Panc1 (cell line): ENCODE data around the gene OR4K15. TPM values are rescaled to one million over a fixed set of nuclear protein-coding genes. Genes with fewer than 3 reads are reported as not detected.

ENCODE experiments used
- ATAC-seq: fragments of 200-7000 bp; cut with Tn5 transposase; 2 replicates; pipeline ENCODE4 v1.9.1; 2020; ENCODE audit warnings: mild to moderate bottlenecking, moderate library complexity
- BruUV-seq: library from RNA; stranded (reverse); fragments of 400-500 nt; replicated peaks from 2 replicates; lab custom pipeline; 2021; lab: Mats Ljungman, UMichigan
- CTCF ChIA-PET: fragments of 300-600 bp; sonication (Branson Sonifier 250); formaldehyde crosslinking; loops from one replicate; lab custom pipeline; 2022; ENCODE audit warnings: antibody characterized with exemption; lab: Charles Lee
- POLR2A ChIA-PET: fragments of 300-600 bp; sonication (Branson Sonifier 250); formaldehyde crosslinking; loops from one replicate; lab custom pipeline; 2022; ENCODE audit warnings: antibody characterized with exemption; lab: Charles Lee
- DNase-seq: peaks from one replicate; pipeline ENCODE4 v3.0.0-alpha.2; 2010; ENCODE audit warnings: low read depth, low spot score
- H3K27ac ChIP-seq: 2 replicates; pipeline ENCODE4 v1.5.1; 2011; ENCODE audit warnings: mild to moderate bottlenecking, low read length, inconsistent platforms
- H3K27me3 ChIP-seq: fragments of 200-500 bp; sonication (Bioruptor generic); 2 replicates; pipeline ENCODE4 v1.6.0; 2014; ENCODE audit warnings: low read length, inconsistent platforms; ENCODE audit not compliant: control insufficient read depth, insufficient read depth
- H3K36me3 ChIP-seq: fragments of 200-500 bp; sonication (Bioruptor generic); 2 replicates; pipeline ENCODE4 v1.5.1; 2014; ENCODE audit warnings: inconsistent platforms, mild to moderate bottlenecking, low read length, moderate library complexity; ENCODE audit not compliant: control insufficient read depth, insufficient read depth
- H3K4me1 ChIP-seq: 2 replicates; pipeline ENCODE4 v1.5.1; 2011; ENCODE audit warnings: inconsistent platforms, mild to moderate bottlenecking, low read length, moderate library complexity; ENCODE audit not compliant: control insufficient read depth, insufficient read depth
- H3K4me3 ChIP-seq, 2 experiments: 2 replicates each; pipeline ENCODE4 v1.5.1; 2011 to 2012; ENCODE audit warnings: low read depth in 2 of 2, low read length in 2 of 2, mild to moderate bottlenecking in 2 of 2, inconsistent platforms in 1 of 2, moderate library complexity in 1 of 2
- H3K9me3 ChIP-seq: fragments of 200-500 bp; sonication (Bioruptor generic); 2 replicates; pipeline ENCODE4 v1.5.1; 2014; ENCODE audit warnings: low read depth, mild to moderate bottlenecking, inconsistent platforms, low read length, moderate library complexity; ENCODE audit not compliant: control insufficient read depth, insufficient read depth
- POLR2AphosphoS5 ChIP-seq: IDR thresholded peaks from 2 replicates; pipeline ENCODE4 v1.6.1; 2012; ENCODE audit warnings: mild to moderate bottlenecking, low read depth, low read length, moderate library complexity
- SIN3A ChIP-seq: IDR thresholded peaks from 2 replicates; pipeline ENCODE4 v1.6.1; 2012; ENCODE audit warnings: low read depth, mild to moderate bottlenecking, low read length, moderate library complexity, borderline replicate concordance; ENCODE audit not compliant: insufficient read depth
- TCF7L2 ChIP-seq: IDR thresholded peaks from 2 replicates; pipeline ENCODE4 v1.6.1; 2011; ENCODE audit warnings: mild to moderate bottlenecking, low read depth, low read length, inconsistent platforms
- in situ Hi-C: cut with HindIII; loops from 2 replicates; pipeline ENCODE4 v1.10.0; 2016; ENCODE audit warnings: low sequenced_read_pairs, low pct_unique_long_range_greater_than_20kb
- intact Hi-C: fragments of 100-400 bp; cut with micrococcal nuclease; formaldehyde crosslinking; loops from one replicate; pipeline ENCODE4 v1.10.0; 2022; ENCODE audit not compliant: unreplicated experiment
- total RNA-seq: library from RNA; stranded (reverse); gene quantifications from one replicate; pipeline ENCODE4 v1.2.1, GENCODE V29; 2021; ENCODE audit not compliant: unreplicated experiment
- TF ChIP-seq, protein P1 (sequence below): fragments of 450-650 bp; IDR thresholded peaks from 2 replicates; pipeline ENCODE4 v1.5.1; 2017; ENCODE audit warnings: mild to moderate bottlenecking
- TF ChIP-seq, protein P2 (sequence below), 2 experiments: IDR thresholded peaks; 2 replicates each; pipeline ENCODE4 v1.6.1; 2011 to 2012; ENCODE audit warnings: low read depth in 2 of 2, control low read depth in 1 of 2, low read length in 1 of 2, mild to moderate bottlenecking in 1 of 2, moderate library complexity in 1 of 2; ENCODE audit not compliant: insufficient read depth in 1 of 2

The OR4K15 gene
- total RNA-seq, 1 experiment from 2014 or later = not detected

DNA sequence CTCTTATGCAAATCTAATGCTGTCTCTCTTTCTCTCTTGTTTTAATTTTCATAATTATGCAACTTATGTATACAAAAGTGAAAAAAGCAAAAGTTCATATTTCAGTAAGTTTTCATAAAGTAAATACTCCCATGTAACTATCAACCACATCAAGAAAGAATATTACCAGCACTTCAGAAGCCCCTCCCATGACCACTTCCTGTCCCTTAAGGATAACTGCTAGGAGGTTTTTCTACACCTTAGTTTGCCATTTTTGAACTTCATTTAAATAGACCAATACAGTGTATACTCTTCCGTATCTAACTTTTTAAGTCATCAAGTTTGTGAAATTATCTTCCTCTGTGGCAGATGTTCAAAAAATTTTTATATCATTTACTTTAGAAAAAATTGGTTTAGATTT lies 547 bp upstream of the OR4K15 start:
- Histone ChIP-seq H3K36me3 (no peaks in the 10 kb centered on the region), H3K4me3 (no peak overlapping the region), H3K27me3 (no peaks in the 10 kb centered on the region), H3K4me1 (no peaks in the 10 kb centered on the region), H3K9me3 (no peaks in the 10 kb centered on the region), H3K27ac (no peak overlapping the region)
- ChIA-PET POLR2A (no interaction called here), CTCF (no interaction called here)
- TF ChIP-seq, protein P1, sequence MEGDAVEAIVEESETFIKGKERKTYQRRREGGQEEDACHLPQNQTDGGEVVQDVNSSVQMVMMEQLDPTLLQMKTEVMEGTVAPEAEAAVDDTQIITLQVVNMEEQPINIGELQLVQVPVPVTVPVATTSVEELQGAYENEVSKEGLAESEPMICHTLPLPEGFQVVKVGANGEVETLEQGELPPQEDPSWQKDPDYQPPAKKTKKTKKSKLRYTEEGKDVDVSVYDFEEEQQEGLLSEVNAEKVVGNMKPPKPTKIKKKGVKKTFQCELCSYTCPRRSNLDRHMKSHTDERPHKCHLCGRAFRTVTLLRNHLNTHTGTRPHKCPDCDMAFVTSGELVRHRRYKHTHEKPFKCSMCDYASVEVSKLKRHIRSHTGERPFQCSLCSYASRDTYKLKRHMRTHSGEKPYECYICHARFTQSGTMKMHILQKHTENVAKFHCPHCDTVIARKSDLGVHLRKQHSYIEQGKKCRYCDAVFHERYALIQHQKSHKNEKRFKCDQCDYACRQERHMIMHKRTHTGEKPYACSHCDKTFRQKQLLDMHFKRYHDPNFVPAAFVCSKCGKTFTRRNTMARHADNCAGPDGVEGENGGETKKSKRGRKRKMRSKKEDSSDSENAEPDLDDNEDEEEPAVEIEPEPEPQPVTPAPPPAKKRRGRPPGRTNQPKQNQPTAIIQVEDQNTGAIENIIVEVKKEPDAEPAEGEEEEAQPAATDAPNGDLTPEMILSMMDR = no peak
- TF ChIP-seq SIN3A (no peak), TCF7L2 (no peak)
- TF ChIP-seq, protein P2, sequence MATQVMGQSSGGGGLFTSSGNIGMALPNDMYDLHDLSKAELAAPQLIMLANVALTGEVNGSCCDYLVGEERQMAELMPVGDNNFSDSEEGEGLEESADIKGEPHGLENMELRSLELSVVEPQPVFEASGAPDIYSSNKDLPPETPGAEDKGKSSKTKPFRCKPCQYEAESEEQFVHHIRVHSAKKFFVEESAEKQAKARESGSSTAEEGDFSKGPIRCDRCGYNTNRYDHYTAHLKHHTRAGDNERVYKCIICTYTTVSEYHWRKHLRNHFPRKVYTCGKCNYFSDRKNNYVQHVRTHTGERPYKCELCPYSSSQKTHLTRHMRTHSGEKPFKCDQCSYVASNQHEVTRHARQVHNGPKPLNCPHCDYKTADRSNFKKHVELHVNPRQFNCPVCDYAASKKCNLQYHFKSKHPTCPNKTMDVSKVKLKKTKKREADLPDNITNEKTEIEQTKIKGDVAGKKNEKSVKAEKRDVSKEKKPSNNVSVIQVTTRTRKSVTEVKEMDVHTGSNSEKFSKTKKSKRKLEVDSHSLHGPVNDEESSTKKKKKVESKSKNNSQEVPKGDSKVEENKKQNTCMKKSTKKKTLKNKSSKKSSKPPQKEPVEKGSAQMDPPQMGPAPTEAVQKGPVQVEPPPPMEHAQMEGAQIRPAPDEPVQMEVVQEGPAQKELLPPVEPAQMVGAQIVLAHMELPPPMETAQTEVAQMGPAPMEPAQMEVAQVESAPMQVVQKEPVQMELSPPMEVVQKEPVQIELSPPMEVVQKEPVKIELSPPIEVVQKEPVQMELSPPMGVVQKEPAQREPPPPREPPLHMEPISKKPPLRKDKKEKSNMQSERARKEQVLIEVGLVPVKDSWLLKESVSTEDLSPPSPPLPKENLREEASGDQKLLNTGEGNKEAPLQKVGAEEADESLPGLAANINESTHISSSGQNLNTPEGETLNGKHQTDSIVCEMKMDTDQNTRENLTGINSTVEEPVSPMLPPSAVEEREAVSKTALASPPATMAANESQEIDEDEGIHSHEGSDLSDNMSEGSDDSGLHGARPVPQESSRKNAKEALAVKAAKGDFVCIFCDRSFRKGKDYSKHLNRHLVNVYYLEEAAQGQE (IDR thresholded peaks at IDR 0.05; ENCODE audit: insufficient read depth in 1 of 2, low read depth in 2 of 2, low read length in 1 of 2) = no peak
- no peak for DNase-seq
- intact Hi-C loops (no loop called here), in situ Hi-C loops (no loop called here)
- ATAC-seq = no peak
- BruUV-seq = no TSS peak

DNA sequence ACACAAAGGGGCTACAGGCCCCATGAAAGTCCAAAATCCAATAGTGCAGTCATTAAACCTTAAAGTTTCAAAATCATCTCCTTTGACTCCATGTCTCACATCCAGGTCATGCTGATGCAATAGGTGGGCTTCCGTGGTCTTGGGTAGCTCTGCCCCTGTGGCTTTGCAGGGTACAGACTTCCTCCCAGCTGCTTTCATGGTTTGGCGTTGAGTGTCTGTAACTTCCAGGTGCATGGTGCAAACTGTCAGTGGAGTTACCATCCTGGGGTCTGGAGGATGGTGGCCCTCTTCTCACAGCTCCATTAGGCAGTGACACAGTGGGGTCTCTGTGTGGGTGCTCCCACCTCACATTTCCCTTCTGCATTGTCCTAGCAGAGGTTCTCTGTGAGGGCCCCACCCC lies 18.0 kb downstream of the OR4K15 start:
- no peak for DNase-seq
- in situ Hi-C loops = no loop called here
- TF ChIP-seq, protein P1 = no peak
- TF ChIP-seq, protein P2 (IDR thresholded peaks at IDR 0.05; ENCODE audit: insufficient read depth in 1 of 2, low read depth in 2 of 2, low read length in 1 of 2) = no peak
- TF ChIP-seq TCF7L2 = no peak
- no peak for TF ChIP-seq POLR2AphosphoS5
- TF ChIP-seq SIN3A = no peak
- intact Hi-C loops = no loop called here
- no peak overlapping the region for H3K27ac ChIP-seq
- ATAC-seq = no peak
- no peaks in the 10 kb centered on the region for H3K27me3 ChIP-seq
- H3K9me3 ChIP-seq = no peaks in the 10 kb centered on the region
- no TSS peak for BruUV-seq
- H3K36me3 ChIP-seq = no peaks in the 10 kb centered on the region
- H3K4me3 ChIP-seq = no peak overlapping the region
- H3K4me1 ChIP-seq = no peaks in the 10 kb centered on the region
- ChIA-PET POLR2A (no interaction called here), CTCF (no interaction called here)
